Endothelial cell (in vitro differentiated cells): ENCODE results near the gene LBP. TPM values are rescaled to one million over a fixed set of nuclear protein-coding genes. Genes with fewer than 3 reads are reported as not detected.

Source experiments
- total RNA-seq: library from RNA; stranded (reverse); fragmentation: NEBNext Ultra II Directional; extraction: Animal tissue kit (Norgen Biotek cat#: 25700); gene quantifications from one replicate; pipeline ENCODE4 v1.2.1, GENCODE V29; 2021; ENCODE audit not compliant: unreplicated experiment

The LBP gene
- total RNA-seq, 1 donor from 2014 or later = 1.2 TPM

Other genes with a start within 250 kb of the LBP start
- 216 TPM for gene TGM2, start 181.2 kb upstream of the LBP start, total RNA-seq
- not detected for gene KIAA1755, start 85.7 kb upstream of the LBP start, total RNA-seq
- not detected for gene BPI, start 42.3 kb upstream of the LBP start, total RNA-seq
- 18.0 TPM for gene SNHG17, start 88.8 kb downstream of the LBP start, total RNA-seq
- gene RALGAPB, start 126.4 kb downstream of the LBP start, total RNA-seq = 46.0 TPM
- not detected for gene ADIG, start 234.7 kb downstream of the LBP start, total RNA-seq